ENCODE results near the gene ARHGAP15.

DNA sequence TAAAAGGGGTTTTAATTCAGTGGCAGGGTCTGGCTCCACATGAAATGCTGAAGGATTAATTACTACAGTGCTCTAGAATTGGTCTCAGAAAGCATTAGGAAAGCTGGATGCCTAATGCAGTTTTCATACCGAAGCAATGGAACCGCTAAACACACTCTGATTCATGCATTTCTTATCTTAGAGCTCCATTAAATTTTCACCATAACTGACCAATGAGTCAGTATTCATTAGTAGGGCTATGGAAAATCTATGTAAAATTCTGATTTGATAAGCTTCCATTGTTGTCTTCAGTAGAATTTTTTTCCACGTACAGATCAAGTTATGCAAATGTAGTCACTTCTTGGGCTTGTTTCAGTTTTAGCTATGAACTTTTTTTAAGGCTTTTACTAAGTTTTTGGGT is 359.9 kb downstream of the ARHGAP15 start:
- TF ChIP-seq, protein P1, sequence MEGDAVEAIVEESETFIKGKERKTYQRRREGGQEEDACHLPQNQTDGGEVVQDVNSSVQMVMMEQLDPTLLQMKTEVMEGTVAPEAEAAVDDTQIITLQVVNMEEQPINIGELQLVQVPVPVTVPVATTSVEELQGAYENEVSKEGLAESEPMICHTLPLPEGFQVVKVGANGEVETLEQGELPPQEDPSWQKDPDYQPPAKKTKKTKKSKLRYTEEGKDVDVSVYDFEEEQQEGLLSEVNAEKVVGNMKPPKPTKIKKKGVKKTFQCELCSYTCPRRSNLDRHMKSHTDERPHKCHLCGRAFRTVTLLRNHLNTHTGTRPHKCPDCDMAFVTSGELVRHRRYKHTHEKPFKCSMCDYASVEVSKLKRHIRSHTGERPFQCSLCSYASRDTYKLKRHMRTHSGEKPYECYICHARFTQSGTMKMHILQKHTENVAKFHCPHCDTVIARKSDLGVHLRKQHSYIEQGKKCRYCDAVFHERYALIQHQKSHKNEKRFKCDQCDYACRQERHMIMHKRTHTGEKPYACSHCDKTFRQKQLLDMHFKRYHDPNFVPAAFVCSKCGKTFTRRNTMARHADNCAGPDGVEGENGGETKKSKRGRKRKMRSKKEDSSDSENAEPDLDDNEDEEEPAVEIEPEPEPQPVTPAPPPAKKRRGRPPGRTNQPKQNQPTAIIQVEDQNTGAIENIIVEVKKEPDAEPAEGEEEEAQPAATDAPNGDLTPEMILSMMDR (IDR thresholded peaks at IDR 0.05) = no peak
- TF ChIP-seq POLR2A (IDR thresholded peaks at IDR 0.05) (no peak), POLR2AphosphoS5 (IDR thresholded peaks at IDR 0.05) (no peak), EP300 (IDR thresholded peaks at IDR 0.05) (no peak)

Data from gastroesophageal sphincter (tissue), 3 donors.